SH-SY5Y (cell line): ENCODE measurements around the gene SPG7.

Source experiments
- GATA2 ChIP-seq: IDR thresholded peaks from 2 replicates; pipeline ENCODE4 v1.6.1; 2011; ENCODE audit warnings: mild to moderate bottlenecking, low read depth, low read length
- GATA3 ChIP-seq: IDR thresholded peaks from 2 replicates; pipeline ENCODE4 v1.6.1; 2011; ENCODE audit warnings: low read depth, mild to moderate bottlenecking, low read length, moderate library complexity

- TF ChIP-seq GATA2 (no peak), GATA3 (no peak)
Measured at GRCh38 chr16:89596061-89596689, 88.0 kb downstream of the SPG7 start.
